Stimulated activated CD4-positive, alpha-beta T cell treated with anti-CD3 and anti-CD28 coated beads, Interleukin-1b, Interleukin-23, amount 100 ng/mL, for 1 hour (primary cell): ENCODE results near the gene RPA3.

Experiments
- DNase-seq, 2 donors: peaks; one replicate each; pipeline ENCODE4 v3.0.0-alpha.2; 2020; ENCODE audit warnings: low read depth in 2 of 2

The RPA3 gene

GRCh38 chr7:7732621-7733281 is 14.3 kb upstream of the RPA3 start:
- no peak for DNase-seq

GRCh38 chr7:7731732-7732131 is 13.3 kb upstream of the RPA3 start:
- no peak for DNase-seq

- DNase-seq: no peak
Measured at GRCh38 chr7:7720750-7721621, 2.6 kb upstream of the RPA3 start.

- DNase-seq: no peak
Measured at GRCh38 chr7:7720193-7720592, 1.8 kb upstream of the RPA3 start.

GRCh38 chr7:7719236-7719635 is 829 bp upstream of the RPA3 start:
- peak in 1 of 2 donors; percentile 6 for DNase-seq

- DNase-seq: no peak
Measured at GRCh38 chr7:7713730-7714129, 4.7 kb downstream of the RPA3 start.

- no peak for DNase-seq
Measured at GRCh38 chr7:7710469-7710868, 7.9 kb downstream of the RPA3 start.

GRCh38 chr7:7709291-7709690 is 9.1 kb downstream of the RPA3 start:
- no peak for DNase-seq

- DNase-seq: no peak
Measured at GRCh38 chr7:7707806-7708205, 10.6 kb downstream of the RPA3 start.

- no peak for DNase-seq
Measured at GRCh38 chr7:7707246-7707645, 11.2 kb downstream of the RPA3 start.

- no peak for DNase-seq
Measured at GRCh38 chr7:7706556-7707172, 11.7 kb downstream of the RPA3 start.

GRCh38 chr7:7706101-7706511 is 12.3 kb downstream of the RPA3 start:
- DNase-seq: no peak

GRCh38 chr7:7705318-7705717 is 13.1 kb downstream of the RPA3 start:
- no peak for DNase-seq

- DNase-seq: no peak
Measured at GRCh38 chr7:7704867-7705266, 13.5 kb downstream of the RPA3 start.

GRCh38 chr7:7703427-7703826 is 15.0 kb downstream of the RPA3 start:
- no peak for DNase-seq

GRCh38 chr7:7702826-7703225 is 15.6 kb downstream of the RPA3 start:
- DNase-seq: no peak

- no peak for DNase-seq
Measured at GRCh38 chr7:7701527-7701926, 16.9 kb downstream of the RPA3 start.

GRCh38 chr7:7699970-7700369 is 18.4 kb downstream of the RPA3 start:
- no peak for DNase-seq

- DNase-seq: no peak
Measured at GRCh38 chr7:7699380-7699779, 19.0 kb downstream of the RPA3 start.

- no peak for DNase-seq
Measured at GRCh38 chr7:7698930-7699329, 19.5 kb downstream of the RPA3 start.

GRCh38 chr7:7696458-7697119 is 21.8 kb downstream of the RPA3 start:
- DNase-seq: no peak

- no peak for DNase-seq
Measured at GRCh38 chr7:7695111-7695817, 23.1 kb downstream of the RPA3 start.
